CD14-positive monocyte (primary cell): Measurements from ENCODE around the gene ATP2B1. TPM values are rescaled to one million over a fixed set of nuclear protein-coding genes. Genes with fewer than 3 reads are reported as not detected.

Experiments
- DNase-seq, 3 donors: peaks; one replicate each; pipeline ENCODE4 v3.0.0-alpha.2; 2011 to 2022
- H2AFZ ChIP-seq: 2 replicates; pipeline ENCODE4 v1.6.0; 2012; ENCODE audit warnings: mild to moderate bottlenecking, low read depth, low read length, inconsistent platforms; ENCODE audit not compliant: insufficient read depth, poor library complexity, severe bottlenecking
- H3K27ac ChIP-seq, 2 donors: 1 replicate in 1 of 2; 2 replicates in 1 of 2; pipeline ENCODE4 v1.5.1; 2012 to 2013; ENCODE audit warnings: low read length in 2 of 2, control low read depth in 1 of 2, inconsistent platforms in 1 of 2, low read depth in 1 of 2, mild to moderate bottlenecking in 1 of 2
- H3K27me3 ChIP-seq, 2 donors: one replicate each; pipeline versions ENCODE4 v1.6.0 to v1.6.1; 2011 to 2013; ENCODE audit warnings: low read length in 2 of 2; ENCODE audit not compliant: control insufficient read depth in 2 of 2, insufficient read depth in 2 of 2
- H3K36me3 ChIP-seq, 2 donors: replicated peaks in 1 of 2; 1 replicate in 1 of 2; 2 replicates in 1 of 2; pipeline versions ENCODE4 v1.5.1 to v1.6.1; 2012 to 2013; ENCODE audit warnings: low read length in 2 of 2, control low read depth in 1 of 2, inconsistent platforms in 1 of 2, mild to moderate bottlenecking in 1 of 2; ENCODE audit not compliant: insufficient read depth in 2 of 2, control insufficient read depth in 1 of 2
- H3K4me1 ChIP-seq, 2 donors: 1 replicate in 1 of 2; 2 replicates in 1 of 2; pipeline versions ENCODE4 v1.5.1 to v1.6.1; 2012 to 2013; ENCODE audit warnings: low read length in 2 of 2, control low read depth in 1 of 2, inconsistent platforms in 1 of 2, mild to moderate bottlenecking in 1 of 2, moderate library complexity in 1 of 2; ENCODE audit not compliant: insufficient read depth in 2 of 2, control insufficient read depth in 1 of 2
- H3K4me2 ChIP-seq: replicated peaks from 2 replicates; pipeline ENCODE3; 2012; ENCODE audit warnings: low read length, moderate library complexity, mild to moderate bottlenecking; ENCODE audit not compliant: poor library complexity, severe bottlenecking; ENCODE audit errors: extremely low read depth
- H3K4me3 ChIP-seq, 3 experiments: fragments of 200-600 bp in 1 of 3; sonication (generic) in 1 of 3; replicated peaks in 1 of 3; 1 replicate in 2 of 3; 2 replicates in 1 of 3; pipeline ENCODE4 v1.5.1; 2011 to 2013; ENCODE audit warnings: low read length in 3 of 3, mild to moderate bottlenecking in 3 of 3, control low read depth in 2 of 3, low read depth in 2 of 3, inconsistent platforms in 1 of 3, moderate library complexity in 1 of 3
- H3K79me2 ChIP-seq: 2 replicates; pipeline ENCODE4 v1.6.0; 2012; ENCODE audit warnings: mild to moderate bottlenecking, control low read depth, inconsistent platforms, low read length, moderate library complexity; ENCODE audit not compliant: insufficient read depth
- H3K9ac ChIP-seq: 2 replicates; pipeline ENCODE4 v1.6.0; 2017; ENCODE audit warnings: low read length, mild to moderate bottlenecking; ENCODE audit not compliant: insufficient read depth, poor library complexity, severe bottlenecking
- H3K9me3 ChIP-seq, 2 donors: replicated peaks in 1 of 2; 1 replicate in 1 of 2; 2 replicates in 1 of 2; pipeline versions ENCODE4 v1.5.1 to v1.6.1; 2012 to 2013; ENCODE audit warnings: low read length in 2 of 2, control low read depth in 1 of 2; ENCODE audit not compliant: control insufficient read depth in 1 of 2, insufficient read depth in 1 of 2
- H4K20me1 ChIP-seq: 2 replicates; pipeline ENCODE4 v1.6.0; 2012; ENCODE audit warnings: mild to moderate bottlenecking, low read length, control low read depth, moderate library complexity; ENCODE audit not compliant: insufficient read depth
- H3K27ac Mint-ChIP-seq, 7 donors: one replicate each; pipeline ENCODE4 v1.8.0; 2020; ENCODE audit warnings: mild to moderate bottlenecking in 7 of 7, mixed read lengths in 7 of 7, moderate library complexity in 6 of 7, inconsistent platforms in 2 of 7
- H3K27me3 Mint-ChIP-seq, 3 donors: one replicate each; pipeline ENCODE4 v1.8.0; 2021 to 2022; ENCODE audit warnings: low read depth in 3 of 3, mild to moderate bottlenecking in 3 of 3, mixed read lengths in 3 of 3, moderate library complexity in 3 of 3, inconsistent platforms in 1 of 3
- H3K36me3 Mint-ChIP-seq, 2 donors: one replicate each; pipeline ENCODE4 v1.8.0; 2020; ENCODE audit warnings: mixed read lengths in 2 of 2, inconsistent platforms in 1 of 2, mild to moderate bottlenecking in 1 of 2
- H3K4me1 Mint-ChIP-seq: one replicate; pipeline ENCODE4 v1.8.0; 2020; ENCODE audit warnings: mild to moderate bottlenecking, mixed read lengths
- H3K4me3 Mint-ChIP-seq, 2 donors: one replicate each; pipeline ENCODE4 v1.8.0; 2020; ENCODE audit warnings: mild to moderate bottlenecking in 2 of 2, mixed read lengths in 2 of 2, moderate library complexity in 1 of 2
- H3K9me3 Mint-ChIP-seq, 7 donors: one replicate each; pipeline ENCODE4 v1.8.0; 2020 to 2022; ENCODE audit warnings: mixed read lengths in 7 of 7, mild to moderate bottlenecking in 6 of 7, moderate library complexity in 6 of 7, inconsistent platforms in 2 of 7
- CTCF ChIP-seq: fragments of 200-600 bp; IDR thresholded peaks from one replicate; pipeline ENCODE4 v1.8.0; 2022; ENCODE audit warnings: antibody characterized with exemption, mild to moderate bottlenecking
- WGBS: methylation state at CpG from one replicate; pipeline ENCODE4 v1.1.5; 2013; ENCODE audit warnings: missing lambda C conversion rate; ENCODE audit not compliant: insufficient coverage; 5-methylcytosine and 5-hydroxymethylcytosine counted together
- intact Hi-C, 2 donors: fragments of 100-400 bp; cut with micrococcal nuclease; formaldehyde crosslinking; loops; one replicate each; pipeline versions ENCODE4 v1.15.0 to v1.15.1; 2023
- polyA plus RNA-seq, 3 donors: library from polyadenylated mRNA; depleted of rRNA in 1 of 3; unstranded in 2 of 3; stranded (reverse) in 1 of 3; fragments of 300-500 nt in 2 of 3; fragments of >200 nt in 1 of 3; fragmentation: Illumina TruSeq in 2 of 3; gene quantifications; 1 replicate in 2 of 3; 2 replicates in 1 of 3; pipeline ENCODE4 v1.2.3, GENCODE V29; 2012 to 2021

The ATP2B1 gene
- polyA plus RNA-seq, 3 donors: 35.9 to 59.3 (median 53.9) TPM

DNA sequence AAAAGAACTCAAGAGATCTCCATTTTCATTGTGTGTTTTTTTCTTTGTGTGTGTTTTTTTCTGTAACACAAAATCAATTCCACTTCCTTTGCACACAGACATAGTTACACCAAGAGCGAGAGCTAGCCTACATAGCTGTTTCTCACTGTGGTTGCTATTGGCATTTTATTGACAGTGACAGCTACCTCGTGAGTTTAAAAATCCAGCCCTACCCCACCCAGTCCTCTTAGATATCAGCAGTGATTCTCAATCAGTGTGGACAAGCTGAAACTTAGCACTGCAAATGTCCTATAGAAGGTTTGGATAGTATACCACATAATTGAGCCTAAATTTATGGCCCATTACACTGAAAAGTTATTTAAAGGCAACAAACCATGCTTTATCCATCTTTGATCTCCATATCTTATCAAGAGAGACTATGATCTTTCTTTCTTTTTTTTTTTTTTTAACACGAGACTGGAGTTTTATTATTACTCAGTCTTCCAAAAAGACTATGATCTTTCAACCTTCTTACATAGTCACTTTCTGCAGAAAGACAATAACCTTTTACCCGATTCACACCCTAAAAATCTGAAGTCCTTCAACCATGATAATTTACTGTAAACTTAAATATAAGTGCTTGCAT lies 46.8 kb downstream of the ATP2B1 start:
- DNase-seq: no peak
- H3K27me3 ChIP-seq: no peaks in the 10 kb centered on the region
- H3K4me2 ChIP-seq: no peak overlapping the region
- peaks cover 7 to 19% of the 10 kb centered on the region in 2 donors for H3K4me1 ChIP-seq
- no peaks in the 10 kb centered on the region for H3K36me3 ChIP-seq
- H3K9ac ChIP-seq: no peak overlapping the region
- WGBS: 100% methylated on average over 1 of the region's 4 CpGs
- H3K4me3 Mint-ChIP-seq: no peak overlapping the region
- H3K9me3 ChIP-seq: no peaks in the 10 kb centered on the region
- H3K27ac Mint-ChIP-seq: no peak overlapping the region
- H3K27me3 Mint-ChIP-seq: peaks cover 0 to 2% (median 0%) of the 10 kb centered on the region in 3 donors
- H3K4me3 ChIP-seq: no peak overlapping the region
- no peak overlapping the region for H2AFZ ChIP-seq
- intact Hi-C loops: no loop called here
- no peak for TF ChIP-seq CTCF
- peaks cover 31% of the 10 kb centered on the region for H3K4me1 Mint-ChIP-seq
- H4K20me1 ChIP-seq: peaks cover 100% of the 10 kb centered on the region
- no peak overlapping the region for H3K27ac ChIP-seq
- peaks cover 21 to 22% of the 10 kb centered on the region in 2 donors for H3K36me3 Mint-ChIP-seq
- H3K9me3 Mint-ChIP-seq: no peaks in the 10 kb centered on the region
- peaks cover 68% of the 10 kb centered on the region for H3K79me2 ChIP-seq

GRCh38 chr12:89657739-89658138 lies 50.9 kb downstream of the ATP2B1 start:
- Histone ChIP-seq H3K36me3 (peaks cover 8 to 21% of the 10 kb centered on the region in 2 donors), H4K20me1 (peaks cover 97% of the 10 kb centered on the region), H3K27ac (no peak overlapping the region), H3K79me2 (peaks cover 49% of the 10 kb centered on the region), H3K27me3 (no peaks in the 10 kb centered on the region), H3K9ac (no peak overlapping the region), H3K4me3 (no peak overlapping the region), H3K9me3 (no peaks in the 10 kb centered on the region), H2AFZ (no peak overlapping the region), H3K4me1 (peaks cover 7 to 14% of the 10 kb centered on the region in 2 donors), H3K4me2 (no peak overlapping the region)
- Mint-ChIP-seq H3K4me1 (peaks cover 19% of the 10 kb centered on the region), H3K27me3 (peaks cover 0 to 2% (median 0%) of the 10 kb centered on the region in 3 donors), H3K27ac (no peak overlapping the region), H3K36me3 (peaks cover 33 to 38% of the 10 kb centered on the region in 2 donors), H3K9me3 (peaks cover 0 to 4% (median 0%) of the 10 kb centered on the region in 7 donors), H3K4me3 (no peak overlapping the region)
- no peak for DNase-seq
- WGBS: no CpG with 5 or more reads among the region's 1 CpG
- intact Hi-C loops: no loop called here
- no peak for TF ChIP-seq CTCF
